ENCODE measurements around the gene CCDC85B.

The CCDC85B gene

DNA sequence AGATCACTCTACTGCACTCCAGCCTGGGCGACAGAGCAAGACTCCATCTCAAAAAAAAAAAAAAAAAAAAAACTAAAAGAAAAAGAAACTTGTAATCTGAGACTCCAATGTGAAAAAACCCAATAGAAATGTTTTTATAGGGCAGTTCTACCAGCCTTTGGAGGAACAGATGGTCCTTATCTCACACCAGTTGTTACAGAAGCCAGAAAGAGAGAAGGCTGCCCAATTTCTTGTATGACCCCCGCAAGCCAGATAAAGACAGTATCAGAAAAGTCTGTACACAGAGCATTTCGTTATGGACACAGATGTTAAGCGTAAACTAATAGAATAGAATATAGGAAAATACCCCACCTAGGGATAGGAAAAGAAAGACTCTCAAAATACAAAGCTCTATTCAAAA lies 43.5 kb downstream of the CCDC85B start:
- DNase-seq (ENCODE audit: low read depth in 2 of 2): no peak

- DNase-seq (ENCODE audit: low read depth in 2 of 2): no peak
Observed at GRCh38 chr11:65937766-65938165, 47.3 kb downstream of the CCDC85B start.
